ENCODE data around the gene IRAG1.

Gene IRAG1

DNA sequence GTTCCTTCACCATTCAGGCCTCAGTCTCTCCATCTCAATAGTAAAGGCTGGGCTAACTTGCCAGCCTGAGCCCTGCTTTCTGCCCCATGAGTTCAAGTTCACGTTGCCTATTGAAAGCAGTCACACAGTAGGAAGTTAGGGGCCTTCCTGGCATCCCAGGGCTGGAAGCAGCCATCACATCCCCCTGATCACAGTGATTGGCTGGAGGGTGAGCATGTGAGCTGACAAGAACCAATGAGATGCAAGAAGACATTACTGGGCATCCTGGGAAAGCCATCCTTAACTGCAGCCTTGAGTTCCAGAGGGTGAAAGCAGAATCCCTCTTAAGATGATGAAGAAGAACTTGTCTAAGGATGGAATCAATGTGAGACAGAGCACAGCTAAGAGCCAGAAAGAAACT lies 29.1 kb downstream of the IRAG1 start:
- no peak for DNase-seq

DNA sequence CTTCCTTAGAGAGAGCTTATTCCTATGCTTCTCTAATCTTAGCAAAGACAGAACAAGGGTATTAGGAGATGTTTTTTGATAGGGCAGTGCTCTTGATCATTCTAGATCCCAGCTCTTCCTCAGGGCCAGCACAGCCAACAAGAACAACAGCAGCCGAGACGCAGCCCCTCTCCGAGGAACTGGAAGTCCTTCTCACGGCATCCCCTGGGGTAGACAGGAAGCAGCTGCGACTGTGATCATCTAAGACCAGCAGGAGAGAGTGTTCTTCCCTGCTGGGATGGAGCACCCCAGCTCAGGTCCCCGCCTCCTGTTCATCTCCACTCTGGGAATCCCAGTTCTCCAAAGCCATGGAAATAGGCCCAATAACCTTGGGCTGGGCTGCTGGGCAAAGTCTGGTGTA lies 29.6 kb downstream of the IRAG1 start:
- DNase-seq: no peak

DNA sequence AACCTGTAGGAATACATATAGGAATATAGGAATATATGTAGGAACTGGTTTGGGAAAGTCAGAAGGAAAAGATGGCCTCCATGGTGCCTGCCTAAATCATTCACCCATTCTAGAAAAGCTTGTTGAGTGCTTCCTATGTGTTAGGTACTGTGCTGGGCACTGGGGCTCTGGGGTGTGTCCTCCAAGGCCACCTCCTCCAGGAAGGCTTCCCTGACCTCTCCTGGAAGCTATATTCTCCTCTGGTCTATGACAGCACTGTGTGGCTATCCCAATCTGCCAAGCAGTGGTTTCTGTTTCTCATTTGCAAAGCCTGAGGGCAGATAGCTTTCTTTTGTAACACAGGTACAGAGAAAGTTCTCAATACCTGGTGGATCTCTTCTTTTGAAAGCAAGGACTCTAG lies 30.2 kb downstream of the IRAG1 start:
- no peak for DNase-seq

DNA sequence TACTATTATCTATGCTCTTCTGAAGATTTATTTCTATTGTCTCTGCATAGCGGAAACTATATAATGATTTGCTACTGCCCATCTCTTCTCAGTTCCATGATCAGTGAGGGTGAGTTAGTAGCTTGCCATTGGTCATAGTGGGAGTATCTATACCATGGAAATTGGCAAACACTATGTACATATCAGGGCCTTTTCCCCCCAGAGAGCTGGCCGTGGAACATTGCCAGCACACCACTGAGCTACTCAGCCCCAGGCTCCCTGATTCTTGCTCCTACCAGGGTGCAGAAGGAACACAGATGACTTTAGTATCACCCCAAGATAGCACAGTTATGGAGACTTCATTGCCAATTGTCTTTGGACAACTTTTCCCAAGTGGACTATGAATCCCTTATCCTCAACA lies 33.2 kb downstream of the IRAG1 start:
- DNase-seq: no peak

DNA sequence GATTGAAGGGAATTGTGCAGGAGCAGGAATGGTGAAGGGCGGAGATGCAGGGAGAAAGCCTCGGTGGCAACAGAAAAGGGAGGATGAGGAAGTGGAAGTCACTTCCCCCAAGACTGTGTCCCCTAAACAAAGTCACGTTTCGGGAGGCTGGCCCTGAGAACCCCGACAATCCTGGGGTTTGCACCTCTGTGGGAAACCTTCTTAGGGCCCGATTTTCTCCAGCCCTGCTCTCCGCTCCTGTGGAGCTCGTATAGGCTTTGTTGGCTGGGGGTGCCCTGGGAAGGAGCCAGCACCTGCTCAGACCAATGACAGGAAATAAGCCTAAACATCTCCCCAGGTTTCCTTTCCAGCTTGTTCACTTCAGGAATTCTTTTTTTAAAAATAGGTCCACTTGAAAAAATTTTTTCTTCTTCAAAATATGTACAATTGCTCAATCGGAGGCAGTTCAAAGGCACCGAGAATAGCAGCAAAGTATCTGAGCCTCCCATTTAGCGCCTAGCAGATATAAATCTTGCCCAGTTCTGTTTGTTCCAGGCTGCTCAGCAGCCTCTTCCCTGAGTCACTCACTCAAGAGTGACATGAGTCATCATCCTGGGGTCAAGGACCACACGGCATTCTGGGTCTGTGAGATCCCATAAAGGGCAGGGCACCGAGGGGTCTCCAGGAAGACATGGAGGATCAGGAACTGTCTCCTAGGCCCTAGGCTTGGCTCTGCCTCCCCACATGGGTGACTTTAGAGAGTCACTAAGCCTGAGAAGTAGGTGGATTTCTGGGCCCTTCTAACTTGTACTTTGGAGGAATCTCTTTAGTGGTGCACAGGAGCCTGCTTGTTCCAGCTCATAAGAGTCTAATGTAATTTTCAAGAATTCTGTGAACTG lies 34.0 kb downstream of the IRAG1 start:
- DNase-seq: peak; percentile 98

DNA sequence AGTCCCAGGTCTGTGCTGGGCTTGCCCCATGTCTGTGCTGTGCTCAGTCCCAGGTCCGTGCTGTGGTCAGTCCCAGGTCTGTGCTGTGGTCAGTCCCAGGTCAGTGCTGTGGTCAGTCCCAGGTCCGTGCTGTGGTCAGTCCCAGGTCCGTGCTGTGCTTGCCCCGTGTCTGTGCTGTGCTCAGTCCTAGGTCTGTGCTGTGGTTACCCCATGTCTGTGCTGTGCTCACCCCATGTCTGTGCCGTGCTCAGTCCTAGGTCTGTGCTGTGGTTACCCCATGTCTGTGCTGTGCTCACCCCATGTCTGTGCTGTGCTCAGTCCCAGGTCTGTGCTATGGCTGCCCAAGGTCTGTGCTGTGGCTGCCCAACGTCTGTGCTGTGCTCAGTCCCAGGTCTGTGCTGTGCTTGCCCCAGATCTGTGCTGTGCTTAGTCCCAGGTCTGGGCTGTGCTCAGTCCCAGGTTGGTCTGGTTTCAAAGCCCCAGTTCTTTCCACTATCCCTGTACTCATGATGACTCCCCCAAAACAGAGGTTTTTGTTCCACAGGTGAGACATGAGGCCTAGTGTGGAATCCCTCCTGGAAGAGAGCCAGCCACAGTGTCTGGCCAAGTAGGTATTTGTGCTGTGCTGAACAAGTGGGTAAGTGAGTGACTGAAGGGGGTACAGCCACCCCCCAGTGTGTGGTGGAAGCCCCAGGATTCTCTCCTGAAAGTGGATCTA lies 34.8 kb downstream of the IRAG1 start:
- peak; percentile 25 for DNase-seq

DNA sequence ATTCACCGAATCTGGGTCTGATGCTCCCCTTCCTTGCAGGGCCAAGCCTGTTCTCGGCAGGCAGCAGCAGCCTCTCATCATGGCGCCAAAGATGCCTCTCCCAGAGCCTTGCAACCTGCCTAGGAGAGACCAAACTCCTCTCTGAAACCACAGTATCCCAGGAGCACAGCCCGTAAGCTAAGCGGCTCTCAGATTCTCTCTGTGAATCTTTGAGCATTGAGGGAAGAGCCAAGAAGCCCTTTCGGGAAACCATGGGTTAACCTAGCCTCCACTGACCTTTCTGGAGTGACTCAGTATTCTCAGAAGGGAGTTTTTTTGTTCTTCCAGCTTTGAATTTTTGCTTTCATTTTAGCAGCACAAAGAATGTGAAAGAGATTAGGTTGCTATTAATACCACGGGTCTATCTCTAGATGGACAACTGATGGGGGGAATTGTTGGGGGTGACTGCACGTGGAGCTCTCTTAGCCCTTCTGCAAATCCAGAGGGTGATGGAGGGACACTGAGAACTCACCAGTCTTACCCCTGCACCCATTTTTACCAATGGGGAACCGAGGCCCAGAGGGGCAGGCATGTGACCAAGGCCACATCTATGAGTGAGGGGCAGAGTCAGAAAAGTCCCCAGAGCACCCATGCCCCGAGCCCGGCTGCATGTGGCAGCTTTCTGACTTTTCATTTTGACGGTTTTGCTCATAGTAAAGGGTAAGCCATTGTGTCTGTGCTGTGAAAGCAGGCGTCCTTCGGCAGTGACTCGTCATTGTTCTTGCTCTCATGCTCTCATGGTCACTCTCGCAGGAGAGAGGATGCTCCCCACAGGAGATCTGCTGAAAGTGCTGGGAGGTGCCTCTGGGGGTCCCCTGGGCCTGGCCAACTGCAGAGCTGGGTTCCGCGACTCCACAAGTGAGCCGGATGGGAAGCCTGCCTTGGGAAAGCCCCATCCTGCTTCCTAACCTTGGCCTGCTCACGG lies 36.0 kb downstream of the IRAG1 start:
- peak; percentile 84 for DNase-seq

DNA sequence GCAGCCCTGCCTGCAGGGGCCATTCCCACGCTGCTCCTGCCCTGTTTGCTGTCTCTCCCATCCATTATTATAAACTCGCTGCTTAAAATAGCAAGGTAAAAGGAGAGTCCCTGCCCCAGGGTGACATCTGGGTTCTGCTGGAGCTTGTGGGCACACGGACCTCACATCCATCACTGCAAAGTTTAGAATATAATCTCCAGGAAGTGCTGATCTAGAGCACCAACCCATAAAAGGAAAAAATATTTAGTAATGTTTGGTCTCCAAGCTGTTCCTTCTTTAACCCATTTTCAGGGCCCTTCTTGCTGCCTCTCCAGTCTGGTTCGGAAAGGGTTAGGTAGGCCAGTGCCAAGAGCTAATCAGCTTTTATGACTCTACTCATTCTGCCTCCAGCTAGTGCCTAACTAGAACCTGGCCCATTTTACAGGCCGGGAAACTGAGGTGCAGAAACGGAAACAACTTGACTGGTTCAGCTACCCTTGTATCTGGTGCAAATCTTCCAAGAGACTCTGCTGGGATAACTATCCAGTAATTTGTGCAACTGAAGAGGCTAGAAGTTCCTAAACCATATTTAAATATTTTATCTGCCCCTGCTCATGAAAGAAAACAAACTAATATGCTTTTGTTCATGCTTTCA lies 37.5 kb downstream of the IRAG1 start:
- peak; percentile 50 for DNase-seq

DNA sequence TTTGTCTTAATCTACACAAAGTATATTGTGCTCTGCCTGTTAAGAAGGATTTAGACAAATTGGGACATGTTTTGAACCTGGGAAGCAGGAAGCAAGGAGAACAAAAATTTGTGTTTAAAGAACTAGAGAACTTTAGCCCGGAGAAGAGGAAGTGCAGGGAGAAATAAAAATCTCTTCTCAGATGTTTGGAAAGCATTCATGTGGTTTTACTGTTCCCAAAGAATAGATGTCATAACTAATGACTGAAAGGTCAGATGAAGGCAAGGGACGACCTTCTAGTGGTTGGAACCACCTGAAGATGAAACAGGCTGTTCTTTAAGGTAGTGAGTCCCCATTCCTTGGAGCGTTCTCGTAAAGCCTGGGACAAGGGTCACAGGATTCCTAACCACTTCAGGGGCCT lies 38.3 kb downstream of the IRAG1 start:
- DNase-seq: no peak

DNA sequence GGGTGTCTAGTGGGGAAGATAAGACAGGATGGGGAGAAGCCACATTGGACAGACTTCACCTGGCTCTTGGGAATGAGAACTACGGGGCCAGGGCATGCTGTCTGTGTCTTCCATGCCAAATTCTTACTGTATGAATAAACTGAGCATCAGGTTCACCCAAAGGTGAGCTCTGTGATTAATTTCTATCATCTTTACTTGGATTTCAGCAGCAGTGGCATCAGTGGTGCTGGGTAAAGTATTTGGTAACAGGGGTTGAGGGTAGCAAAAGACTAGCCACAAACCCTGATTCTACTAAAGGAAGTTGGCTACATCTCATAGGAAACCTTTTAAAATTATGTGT lies 38.8 kb downstream of the IRAG1 start:
- no peak for DNase-seq

DNA sequence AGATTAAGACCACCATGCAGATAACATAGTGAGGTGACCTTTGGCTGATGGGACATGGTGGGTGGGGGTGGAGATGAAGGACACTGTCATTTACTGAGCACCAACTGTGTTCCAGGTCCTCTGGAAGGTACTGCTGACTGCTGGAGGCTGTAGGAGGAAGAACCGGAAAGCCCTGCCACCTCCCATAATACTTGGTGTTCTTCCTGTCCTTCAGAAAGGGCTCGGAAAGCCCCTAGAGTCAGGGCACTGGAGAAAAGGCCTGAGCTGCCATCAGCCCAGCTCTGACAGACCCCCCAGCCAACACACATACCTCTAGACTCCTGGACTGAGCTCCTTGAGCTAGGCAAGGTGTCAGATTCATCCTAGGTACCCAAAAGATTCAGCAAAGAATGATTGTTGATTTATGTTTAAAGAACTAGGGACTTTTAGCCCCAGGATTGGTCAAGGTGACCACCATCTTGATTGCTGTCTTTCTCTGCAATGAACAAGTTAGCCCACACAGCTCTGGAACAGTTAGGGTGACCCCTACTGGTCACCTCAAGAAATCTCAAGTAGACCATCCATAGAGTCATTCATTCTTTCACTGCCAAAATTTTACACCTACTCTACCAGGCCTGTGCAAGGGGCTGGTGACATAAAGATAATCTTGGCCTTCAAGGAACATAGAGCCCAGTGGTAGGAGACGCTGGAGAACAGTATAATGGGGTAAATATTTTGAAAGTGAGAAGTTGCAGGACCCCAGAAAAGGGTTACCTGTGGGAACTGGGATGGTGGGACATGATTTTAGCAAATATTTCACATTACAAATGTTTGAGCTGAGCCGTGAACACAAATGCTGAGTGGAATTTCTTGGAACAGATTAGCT lies 39.4 kb downstream of the IRAG1 start:
- DNase-seq: peak; percentile 70

DNA sequence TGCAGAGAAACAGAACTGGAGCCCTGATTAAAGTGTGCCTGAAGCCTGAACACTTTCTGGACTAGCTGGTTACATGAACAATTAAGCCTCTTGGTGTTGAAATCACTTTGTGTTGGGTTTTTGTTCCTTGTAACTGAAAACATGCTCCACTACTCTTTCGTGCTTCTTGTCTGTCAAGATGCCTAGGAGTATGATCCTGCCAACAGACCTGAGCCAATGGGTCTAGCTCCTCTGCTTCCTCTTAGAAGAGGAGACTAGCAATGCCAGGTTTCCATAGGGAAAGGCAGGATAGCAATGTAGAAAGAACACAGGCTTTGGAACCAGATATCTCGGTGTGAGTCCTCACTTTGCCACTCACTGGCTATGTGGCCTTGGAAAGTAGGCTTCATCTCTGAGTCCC lies 40.3 kb downstream of the IRAG1 start:
- no peak for DNase-seq

DNA sequence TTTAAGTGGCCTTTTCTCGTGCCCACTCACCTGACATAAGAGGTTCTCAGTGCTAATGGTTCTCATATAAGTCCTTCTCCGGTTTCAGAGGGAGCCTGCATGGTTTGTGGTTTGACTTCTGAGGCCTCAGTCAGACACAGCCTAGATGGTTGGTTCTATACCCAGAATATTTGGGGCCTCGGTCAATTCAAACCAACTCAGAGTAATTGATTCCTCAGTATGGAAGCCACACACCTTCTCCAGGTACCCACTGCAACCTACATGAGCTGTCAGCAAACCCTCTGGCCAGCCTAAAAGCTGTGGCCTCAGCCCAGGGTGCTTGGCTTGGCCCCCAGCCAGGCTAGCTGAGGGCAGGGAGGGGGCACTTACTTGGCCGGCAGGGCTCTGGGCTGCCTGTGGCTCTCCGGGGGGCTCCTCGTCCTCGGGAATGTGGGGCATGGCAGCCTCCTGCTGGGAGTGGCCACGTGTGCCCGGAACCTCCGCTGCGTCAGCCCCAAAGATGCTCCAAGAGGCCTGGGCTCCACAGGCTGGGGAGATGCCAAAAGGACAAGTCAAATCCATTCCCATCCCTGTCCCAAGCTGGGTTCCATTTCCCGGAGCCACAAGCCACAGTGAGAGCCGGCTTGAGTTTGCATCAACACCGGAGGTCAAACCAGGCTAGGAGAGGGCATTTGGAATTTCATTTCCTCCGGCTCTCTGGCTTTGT lies 41.7 kb downstream of the IRAG1 start:
- no peak for DNase-seq

DNA sequence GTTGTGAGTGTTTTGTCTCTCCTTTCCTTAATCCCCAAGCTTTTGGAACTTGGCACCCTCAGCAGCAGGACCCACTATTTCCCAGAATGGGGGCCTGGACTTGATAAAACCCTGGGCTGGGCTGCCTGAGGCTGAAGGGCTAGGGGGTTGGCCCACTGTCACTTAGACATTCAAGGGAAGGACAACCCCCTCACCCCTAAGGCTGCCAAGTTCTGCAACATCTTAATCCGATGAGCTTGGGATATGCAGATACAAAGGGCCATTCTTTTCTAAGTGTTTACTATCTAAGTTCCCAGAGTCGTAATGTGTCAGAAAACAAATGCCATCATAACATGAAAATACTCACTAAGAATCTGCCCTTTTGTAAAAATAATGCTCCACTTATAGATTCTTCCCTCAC lies 42.9 kb downstream of the IRAG1 start:
- DNase-seq: no peak

DNA sequence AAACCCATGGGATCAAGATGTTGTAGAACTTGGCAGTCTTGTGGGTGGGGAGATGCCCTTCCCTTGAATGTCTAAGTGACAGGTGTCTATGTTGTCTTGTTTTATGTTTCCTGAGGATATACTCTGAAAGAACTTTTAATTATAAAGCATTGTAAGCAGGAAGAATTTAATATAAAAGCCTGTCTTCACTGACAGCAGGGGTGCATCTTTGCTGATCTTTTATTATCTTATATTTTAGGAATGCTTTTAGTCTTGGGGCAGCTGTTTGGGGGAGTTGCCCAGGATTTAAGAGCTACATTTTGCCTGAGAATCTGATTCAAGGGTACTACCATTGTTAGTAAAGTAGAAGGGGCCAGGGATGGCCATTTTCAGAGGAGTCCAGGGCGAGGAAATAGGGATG lies 43.4 kb downstream of the IRAG1 start:
- DNase-seq: no peak

DNA sequence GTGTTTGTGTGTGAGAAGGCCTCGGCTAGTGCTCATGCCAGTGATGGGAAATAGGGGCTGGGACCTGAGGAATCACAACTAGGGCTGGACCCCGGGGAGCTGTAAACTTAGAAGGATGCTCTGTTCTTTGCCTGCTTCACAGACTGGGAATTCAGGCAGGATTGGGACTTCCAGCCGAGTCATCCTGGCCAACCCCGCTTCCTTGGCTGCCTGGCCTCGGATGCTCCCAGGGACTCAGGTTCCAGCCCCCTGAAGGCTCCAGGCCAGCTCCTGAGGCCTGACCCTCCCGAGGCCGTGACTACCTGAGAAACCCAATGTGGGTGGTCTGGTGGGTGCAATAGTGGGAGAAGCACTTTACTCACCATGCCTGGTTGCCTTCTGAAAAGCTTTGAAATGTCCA lies 44.7 kb downstream of the IRAG1 start:
- no peak for DNase-seq

DNA sequence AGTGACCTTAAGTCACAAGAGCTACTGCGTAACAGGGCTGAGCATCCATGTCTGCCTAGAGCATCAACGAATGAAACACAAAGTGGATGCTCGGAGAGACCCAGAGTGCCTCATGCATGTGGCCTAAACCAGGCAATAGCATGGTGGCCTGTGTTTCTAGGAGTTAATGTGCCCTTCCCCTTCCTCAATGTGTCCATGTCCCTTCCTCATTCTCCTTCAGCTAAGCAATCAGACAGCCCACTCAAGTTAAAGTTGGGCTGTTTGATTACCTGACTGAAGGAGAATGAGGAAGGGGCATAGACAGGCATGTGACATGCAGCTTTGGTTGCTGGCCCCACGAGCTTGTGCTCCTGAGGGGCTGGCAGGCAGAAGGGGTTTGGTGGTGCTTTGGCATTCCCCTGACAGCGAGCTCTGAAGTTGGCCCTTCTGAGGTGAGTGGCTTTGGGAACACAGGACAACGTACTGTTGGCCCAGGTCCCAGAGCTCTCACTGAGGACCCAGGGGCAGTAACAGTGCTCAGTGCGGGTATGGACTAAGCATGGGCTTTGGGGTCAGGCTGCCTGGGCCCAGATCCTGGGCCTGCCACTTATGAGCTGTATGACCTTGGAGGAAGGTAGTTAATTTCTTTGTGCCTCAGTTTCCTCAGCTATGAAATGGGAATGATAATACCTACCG lies 46.7 kb downstream of the IRAG1 start:
- DNase-seq: no peak

DNA sequence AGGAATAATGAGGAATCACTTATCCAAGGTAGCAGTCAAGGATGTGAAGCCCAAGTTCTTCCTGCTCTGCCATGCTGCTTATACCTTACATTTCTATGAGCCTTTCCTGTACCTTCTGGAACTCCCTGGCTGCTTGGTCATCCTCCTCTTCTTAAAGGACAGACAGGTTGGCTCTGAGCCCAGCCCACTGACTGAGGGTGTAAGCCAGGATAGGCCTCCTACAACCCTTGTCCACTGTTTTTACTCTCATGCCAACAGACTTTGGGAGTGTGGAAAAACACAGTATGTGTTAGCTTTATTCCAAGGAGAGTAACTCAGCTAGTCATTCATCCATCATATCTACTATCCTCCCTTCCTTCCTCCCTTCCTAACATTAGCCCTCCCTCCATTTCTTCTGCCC lies 47.5 kb downstream of the IRAG1 start:
- DNase-seq: no peak

DNA sequence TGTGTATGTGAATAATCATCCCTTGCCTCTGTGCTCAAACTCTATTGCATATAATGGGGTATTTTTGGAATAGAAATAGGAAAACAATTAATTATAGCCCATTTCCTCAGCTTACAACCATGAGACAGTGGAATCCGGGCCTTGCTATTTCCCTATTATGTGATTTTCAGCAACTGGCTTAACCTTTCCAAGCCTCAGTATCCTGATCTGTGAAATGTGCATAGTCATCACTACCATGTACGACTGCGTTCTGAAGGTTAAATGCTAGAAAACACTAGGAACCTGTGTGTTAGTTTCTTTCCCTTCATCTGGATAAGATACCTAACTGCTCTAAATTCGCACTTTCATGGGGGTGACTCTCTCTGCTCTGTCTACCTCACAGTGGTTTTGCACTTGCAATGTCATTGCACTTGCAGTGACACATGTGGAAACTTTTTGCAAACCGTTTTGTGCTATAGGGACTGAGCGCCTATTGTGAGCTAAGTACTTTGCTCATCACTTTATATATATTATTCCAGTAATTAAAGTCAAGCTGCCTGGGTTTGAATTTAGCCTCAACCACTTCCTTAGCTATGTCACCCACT lies 48.3 kb downstream of the IRAG1 start:
- DNase-seq: no peak

Measured in HCEC 1CT (cell line).